Activated gamma-delta T cell treated with Interleukin-2 at 50 U/mL for 16 hours (primary cell): ENCODE measurements around the gene HGD.
"Not testable (repeated sequence)": the region's sequence is repeated elsewhere in the genome, so short reads cannot be mapped to it uniquely, and the experiment has no call there.

Source experiments
- DNase-seq: peaks from one replicate; pipeline ENCODE4 v3.0.0-alpha.2; 2020

Gene HGD

DNA sequence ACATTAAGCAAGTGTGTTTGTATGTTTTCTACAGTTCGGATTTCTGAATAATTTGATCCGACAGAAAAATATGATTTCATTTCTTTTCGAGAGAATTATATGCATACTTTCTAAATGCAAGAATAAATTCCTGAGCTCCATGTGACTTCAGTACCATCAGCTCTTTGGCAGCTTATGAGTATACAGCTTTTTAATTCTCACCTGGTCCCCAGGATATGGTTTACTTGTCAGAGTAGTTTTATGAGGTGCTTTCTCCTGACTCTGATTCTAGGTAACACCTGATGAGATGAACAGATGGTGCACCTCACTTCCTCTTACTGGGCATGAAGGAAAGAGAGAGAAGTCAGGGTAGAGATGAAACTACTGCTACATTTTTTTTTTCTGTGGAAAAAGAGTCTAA is 3.1 kb downstream of the HGD start:
- DNase-seq, result no peak

DNA sequence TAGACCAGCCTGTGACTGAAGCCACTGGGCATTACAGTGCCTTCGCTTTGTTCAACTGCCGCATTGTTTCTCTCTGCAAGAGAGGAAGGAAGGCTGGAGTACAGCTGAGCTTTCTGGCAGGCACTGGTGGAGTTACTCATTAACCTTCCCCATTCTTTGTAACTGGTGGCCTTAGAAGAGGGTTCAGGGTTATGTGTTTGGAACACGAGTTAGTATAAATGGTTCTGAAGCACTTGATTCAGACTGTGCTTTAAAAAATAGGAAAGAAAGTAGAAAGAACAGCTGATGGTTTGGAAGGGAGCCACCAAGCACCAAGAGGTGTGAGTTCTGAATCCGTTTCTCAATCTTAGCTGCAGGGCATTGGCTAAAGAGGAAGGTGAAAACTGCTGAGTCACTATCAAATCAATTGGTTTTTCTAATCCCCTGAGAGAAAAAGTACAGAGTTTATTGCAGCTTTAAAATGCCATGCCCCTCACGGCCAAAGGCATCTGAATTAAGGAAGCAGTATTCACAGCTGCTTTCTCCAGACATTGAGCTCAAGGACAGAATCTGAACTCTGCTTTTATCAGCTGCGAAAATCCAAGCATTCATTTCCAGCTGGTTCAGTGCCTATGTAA is 3.6 kb downstream of the HGD start:
- DNase-seq, result no peak

DNA sequence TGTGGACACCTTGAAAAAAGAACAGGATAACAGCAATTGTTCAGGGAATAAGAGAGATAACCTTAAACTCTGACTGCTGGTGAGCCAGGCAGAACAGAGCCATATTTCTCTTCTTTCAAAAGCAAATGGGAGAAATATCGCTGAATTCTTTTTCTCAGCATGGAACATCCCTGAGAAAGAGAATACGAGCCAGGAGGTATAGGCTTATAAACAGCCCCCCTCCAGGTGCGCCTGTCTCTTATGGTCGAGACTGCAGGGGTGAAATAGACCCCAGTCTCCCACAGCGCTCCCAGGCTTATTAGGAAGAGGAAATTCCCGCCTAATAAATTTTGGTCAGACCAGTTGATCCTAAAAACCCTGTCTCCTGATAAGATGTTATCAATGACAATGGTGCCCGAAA is 4.8 kb downstream of the HGD start:
- not testable (repeated sequence) for DNase-seq

DNA sequence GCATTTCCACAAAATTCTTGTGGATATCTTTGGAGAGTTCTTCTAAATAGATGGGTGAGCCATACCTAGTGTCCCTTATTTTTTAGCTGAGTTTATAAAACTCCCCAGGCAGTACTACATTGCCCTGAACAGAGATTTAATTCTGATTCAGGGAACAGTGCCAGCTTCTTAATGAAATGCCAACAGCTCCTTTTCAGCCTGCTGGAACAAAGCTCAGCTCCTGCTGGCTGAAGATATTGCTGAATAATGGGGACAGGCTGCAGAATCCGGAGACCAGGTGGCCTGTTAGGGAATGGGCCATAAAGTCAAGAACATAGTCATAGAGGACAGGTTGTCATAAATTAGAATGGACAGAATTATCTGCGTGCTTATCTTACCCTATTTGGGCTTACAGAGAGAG is 8.9 kb downstream of the HGD start:
- DNase-seq, result no peak

DNA sequence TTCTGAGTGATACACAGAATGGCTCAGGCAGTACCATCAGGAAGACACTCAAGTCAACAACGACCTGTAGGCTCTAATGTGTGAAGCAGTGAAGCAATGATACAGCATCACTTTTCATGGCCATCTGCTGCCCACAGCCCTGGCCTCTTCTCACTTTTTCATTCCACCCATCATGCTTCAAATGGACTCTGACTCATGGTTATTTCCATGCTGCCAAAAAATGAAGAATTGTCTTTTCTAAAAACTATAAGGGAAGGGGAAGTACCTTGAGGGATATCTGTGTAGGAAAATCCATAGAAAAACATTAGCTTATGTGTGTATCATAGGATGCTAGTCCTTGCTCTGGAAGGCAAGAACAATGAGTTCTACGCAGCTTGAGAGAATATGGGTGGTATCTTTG is 11.5 kb downstream of the HGD start:
- no peak for DNase-seq

DNA sequence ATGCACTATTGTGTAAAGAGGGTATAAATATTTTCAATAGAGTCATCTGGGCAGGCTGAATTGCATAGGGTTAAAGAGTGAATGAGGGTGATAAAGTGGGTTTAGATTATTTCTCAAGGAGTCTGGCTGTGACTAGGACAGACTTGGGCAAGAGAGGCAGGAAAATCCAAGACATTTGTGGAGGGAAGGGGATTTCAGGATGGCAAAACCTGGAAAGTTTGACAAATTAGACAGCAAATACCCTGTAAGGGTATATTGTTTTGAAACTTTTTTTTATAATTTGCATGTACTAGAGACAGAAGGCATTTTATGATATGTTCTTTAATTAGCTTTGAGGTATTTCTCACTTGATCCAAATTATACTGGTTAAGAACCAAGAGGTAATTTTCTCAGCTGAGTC is 17.1 kb downstream of the HGD start:
- no peak for DNase-seq

DNA sequence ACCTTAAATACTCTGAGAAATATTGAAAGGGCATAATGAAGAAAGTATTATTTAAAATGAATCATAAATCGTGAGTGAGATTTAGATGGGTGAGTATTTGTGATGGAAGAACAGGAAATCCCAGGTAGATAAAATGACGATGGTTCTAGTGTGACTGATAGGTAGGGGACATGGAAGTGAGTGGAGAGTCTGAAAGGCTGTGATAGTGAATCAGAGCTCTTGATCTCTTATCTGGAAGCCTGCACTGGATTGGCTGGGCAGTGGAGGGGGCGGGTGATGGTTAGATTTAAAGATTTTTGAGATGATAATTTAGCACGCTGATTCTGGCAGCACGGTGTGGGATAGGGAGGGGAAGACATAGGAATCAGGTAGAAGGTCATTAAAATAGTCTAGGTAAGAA is 20.1 kb downstream of the HGD start:
- DNase-seq, result no peak

DNA sequence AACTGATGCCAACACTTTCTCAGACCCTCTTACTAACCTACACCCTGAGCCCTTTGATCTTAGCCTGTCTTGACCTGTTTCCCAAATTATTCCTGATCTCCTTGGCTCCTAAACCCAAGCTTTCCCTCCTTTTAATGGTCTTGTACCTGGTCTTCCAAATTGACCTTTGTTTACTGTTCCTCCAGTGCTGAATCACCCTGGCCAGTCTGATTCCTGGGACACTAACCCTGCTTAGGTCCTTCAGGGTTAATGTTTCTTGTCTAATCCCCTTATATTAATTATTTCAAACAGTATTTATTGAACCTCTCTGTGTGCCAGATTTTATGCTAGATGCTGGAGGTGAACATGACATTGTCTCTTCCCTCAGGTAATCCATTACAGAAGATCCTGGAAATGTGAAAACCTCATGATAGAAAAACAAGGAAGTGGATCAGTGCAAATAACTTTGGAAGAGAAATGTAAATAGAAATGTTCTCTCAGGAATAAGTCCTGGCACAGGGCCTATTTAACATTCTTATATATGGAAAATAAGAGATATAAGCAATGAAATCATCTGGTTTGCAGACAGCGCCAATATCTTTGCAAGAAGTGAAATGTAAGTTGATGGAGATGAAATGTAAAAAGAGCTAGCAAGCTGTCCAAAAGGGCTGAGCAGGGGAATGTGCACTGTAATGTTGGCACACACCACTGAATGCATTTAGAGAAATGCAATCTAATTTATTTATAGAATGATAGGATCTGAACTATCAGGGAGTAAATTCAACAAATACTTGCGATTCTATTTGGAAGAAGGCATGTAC is 20.7 kb downstream of the HGD start:
- no peak for DNase-seq

DNA sequence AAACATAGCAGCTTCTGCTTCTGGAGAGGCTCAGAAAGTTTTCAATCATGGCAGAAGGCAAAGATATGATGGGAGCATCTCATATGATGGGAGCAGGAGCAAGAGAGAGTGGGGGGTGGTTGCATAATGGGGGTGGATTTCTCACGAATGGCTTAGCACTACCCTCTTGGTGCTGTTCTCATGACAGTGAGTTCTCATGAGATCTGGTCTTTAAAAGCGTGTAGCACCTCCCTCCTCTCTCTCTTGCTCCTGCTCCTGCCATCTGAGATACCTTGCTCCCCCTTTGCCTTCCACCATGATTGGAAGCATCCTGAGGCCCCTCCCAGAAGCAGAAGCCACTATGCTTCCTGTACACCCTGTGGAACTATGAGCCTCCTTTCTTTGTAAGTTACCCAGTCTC is 22.2 kb downstream of the HGD start:
- DNase-seq, result no peak

DNA sequence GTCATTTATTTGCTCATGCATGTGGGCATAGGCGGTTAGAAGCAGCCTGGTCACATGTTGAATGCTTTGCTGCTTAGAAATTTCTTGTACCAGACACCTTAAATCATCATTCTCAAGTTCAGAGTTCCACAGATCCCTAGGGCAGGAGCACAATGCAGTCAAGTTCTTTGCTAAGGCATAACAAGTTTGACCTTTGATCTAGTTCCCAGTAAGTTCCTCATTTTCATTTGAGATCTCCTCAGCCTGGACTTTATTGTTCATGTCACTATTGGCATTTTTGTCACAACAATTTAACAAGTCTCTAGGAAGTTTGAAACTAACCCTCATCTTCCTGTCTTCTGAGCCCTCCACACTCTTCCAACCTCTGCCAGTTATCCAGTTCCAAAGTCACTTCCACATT is 22.8 kb downstream of the HGD start:
- no peak for DNase-seq

DNA sequence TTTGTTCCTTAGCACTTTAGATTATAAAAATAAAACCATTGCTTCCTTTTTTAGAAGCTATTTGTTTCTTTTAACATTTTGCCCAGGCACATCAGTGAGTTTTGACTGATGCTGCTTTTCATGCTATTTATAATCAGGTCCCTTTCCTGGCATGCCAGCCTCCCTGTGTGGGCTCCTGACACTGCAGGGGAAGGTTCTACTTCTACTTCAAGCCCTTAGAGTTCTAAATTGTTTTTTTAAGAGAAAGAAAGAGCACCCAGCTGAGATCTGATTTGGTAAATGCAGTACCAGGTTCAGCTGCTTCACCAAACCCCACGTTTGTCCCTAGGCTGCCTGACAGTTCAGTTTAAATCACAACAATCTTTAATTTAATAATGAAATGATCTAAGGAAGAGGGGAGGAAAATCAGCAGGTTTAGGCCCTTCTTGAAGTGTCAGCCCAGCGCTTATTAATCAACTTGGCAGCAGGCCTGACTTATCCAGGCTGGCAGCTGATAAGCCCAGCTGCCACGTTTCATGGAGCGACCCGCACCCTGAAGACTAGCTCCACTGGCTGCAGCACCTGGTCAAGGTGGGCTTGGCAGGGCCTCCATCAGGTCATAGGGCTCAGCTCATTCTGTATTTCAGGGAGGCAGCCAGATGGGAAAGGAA is 29.0 kb downstream of the HGD start:
- no peak for DNase-seq

DNA sequence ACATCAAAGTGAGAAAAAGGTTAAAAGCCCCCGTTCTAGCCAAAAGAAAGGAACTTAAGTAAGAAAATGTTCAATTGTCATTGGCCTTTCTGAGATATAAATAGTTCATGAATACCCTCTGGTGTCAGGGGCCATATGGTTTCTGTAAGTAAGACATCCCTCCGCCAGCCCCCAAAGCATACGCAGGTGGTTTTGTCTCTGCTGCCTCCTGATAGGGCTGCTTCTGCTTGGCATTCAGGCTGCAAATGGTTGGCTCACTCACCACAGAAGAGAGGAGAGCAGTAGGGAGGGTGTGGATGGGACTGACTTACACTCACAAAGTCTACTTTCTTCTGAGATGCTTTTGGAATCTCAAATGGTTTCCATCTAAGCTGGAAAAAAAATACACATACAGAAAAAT is 29.8 kb downstream of the HGD start:
- DNase-seq, result no peak

DNA sequence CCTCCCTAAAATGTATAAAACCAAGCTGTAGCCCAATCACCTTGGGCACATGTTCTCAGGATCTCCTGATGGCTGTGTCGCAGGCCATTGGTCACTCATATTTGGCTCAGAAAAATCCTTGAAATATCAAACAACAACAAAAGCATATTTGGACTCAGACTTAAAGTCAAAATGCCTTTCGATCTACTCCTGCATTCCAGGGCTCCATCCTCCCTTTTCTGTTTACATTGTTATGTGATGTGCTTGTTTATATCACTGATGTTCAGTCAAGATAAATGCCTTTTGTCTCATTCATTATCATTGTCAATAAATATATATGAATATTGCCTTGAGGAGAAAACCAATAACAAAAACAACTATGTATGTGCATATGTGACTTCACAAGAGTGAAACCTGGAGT is 31.7 kb downstream of the HGD start:
- no peak for DNase-seq

DNA sequence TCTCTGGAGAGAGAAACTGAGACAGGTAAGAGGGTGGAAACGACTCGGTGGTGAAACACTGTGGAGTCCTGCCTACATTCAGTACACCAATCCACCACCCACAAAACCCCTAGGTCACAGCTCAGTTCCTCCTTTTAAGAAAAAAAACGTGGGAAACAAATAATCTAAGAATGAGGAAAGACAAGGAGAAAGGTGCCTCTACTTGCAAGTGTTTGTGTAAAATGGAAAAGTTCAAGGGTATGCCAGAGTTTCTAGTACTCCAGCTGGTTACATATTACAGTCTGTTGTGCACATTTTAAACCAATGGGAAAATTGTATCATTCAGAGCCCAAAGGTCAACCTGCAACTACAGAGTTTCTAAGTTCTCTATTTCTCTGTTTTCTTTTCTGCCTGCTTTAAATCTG is 32.2 kb downstream of the HGD start:
- DNase-seq, result no peak

DNA sequence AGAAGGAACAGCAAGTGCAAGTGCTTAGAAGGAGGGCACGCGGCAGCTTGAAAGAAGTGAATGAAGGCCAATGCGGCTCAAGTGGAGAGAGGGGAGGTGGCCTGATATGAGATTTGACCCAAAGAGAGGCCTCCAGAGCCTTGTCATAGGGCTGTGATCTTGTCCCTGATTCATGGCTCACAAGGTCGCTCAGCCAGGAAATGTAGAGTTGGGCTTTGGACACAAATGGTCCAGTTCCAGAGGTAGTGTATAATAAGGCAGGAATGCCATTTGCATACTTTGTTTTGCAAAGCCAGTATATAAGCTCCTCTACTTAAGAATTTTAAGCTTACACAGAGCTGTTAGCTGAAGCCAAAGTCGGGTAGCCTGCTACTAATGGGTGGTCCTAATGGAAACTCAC is 33.7 kb downstream of the HGD start:
- DNase-seq, result no peak

DNA sequence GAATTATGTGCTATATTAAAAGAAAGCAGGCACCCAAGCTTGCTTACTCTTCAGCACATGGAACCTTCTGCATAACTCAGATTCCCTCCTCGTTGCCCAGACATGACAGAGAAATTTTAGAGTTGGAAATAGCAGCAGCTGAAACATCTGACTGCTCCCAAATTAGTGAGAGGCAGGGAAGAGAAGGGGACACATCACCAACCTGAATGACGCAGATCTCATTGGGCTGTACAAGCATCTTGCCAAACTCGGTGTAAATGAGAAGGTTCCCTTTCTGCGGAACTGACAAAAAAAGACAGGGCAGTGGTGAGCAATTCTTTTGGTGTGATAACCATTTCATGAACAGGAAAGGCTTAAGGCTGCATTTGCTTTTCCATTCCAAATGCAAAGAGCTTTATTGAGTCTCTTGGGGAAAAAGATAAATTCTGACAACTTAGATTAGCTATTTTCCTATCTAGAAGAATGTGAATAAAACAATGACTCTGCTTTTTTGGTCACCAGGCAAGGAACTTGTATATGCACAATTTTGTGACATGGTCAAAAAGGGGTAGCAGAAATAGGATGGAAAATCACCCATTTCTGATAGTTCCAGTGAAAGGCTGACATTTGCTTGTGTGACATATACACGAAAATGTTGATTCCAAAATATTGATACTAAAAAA is 35.1 kb downstream of the HGD start:
- DNase-seq, result no peak

DNA sequence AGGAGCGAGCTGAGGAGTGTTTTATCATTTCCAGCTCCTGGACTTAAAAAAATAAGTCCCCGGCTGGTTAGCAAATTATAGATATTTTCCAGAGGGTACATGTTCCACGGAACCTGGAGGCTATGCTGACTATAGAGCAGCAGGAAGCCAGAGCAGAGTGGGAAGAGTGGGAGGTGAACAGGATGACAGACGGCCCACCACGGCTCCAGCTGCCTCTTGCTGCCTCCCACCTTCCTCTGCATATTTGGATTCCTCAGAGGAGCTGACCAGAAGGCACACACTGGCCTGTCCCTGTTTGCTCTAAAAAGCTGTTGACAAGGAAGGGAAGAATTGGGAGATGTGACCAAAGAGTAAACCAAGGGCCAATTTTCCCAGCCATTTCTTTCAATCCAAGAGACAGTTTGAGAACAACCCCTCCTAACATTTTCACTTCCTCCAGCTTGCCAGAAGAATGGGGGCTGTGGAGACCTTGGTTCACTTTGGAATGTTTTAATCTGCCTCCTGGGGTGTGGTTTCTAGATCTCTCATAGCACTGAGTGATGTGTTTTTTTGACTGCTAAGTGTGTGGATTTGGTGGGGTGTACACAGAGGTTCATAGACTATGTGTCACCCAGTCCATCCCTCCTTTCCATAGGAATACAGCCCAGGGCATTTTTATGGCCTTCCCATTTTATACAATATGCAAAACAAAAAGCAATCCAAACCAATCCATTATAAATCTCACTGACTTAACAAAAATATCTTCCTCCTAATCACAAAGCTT is 36.8 kb downstream of the HGD start:
- no peak for DNase-seq

DNA sequence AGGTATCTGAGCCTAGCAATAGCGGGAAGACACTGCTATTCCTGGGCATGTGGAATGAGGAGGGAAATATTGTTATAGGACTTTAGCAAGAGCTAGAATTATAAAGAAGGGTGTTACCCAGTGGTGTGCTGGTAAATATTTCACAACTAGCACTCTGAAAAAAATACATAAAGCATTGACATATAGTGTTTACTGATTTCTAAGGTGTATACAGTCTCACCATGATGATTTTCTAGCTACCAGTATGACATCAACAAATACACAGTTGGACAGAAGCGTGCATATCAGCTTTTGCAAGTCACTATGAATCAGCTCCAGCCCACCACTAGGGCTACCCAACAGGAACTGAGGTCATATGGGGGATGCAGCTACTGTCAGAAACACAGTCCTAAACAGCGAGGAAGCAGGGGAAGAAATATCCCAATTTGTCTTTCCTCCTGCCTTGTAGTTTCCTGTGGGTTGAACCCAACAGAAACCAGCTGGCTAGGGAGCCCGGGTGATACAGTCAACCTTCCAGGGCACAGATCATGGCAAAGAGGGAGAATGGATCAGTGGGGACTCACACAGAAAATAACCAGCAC is 39.6 kb downstream of the HGD start:
- DNase-seq, result no peak

DNA sequence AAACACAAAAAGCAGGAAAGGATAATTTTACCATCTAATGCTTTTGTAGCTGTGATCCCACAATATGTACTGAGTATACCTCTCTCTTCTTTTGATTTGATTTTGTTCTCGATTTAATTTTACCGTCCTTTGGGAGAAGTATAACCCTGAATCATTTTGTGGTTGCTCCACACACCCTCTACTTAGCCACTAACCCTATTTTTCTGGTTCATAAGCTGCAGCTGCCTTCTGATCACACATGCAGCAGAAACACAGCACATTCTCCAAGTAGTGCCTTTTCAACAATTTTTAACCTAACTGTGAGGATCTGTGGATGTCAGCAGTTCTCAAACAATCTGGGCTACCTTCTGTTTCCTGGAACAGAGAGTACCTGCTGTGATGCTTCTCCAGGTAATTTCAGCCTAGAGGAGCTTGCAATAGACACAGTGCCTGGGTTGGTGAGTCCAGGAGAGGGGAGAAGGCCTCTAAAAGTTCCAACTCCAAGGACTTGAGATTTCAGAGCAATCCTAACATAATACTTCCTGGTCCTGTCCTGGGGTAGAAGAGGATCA is 40.3 kb downstream of the HGD start:
- no peak for DNase-seq

DNA sequence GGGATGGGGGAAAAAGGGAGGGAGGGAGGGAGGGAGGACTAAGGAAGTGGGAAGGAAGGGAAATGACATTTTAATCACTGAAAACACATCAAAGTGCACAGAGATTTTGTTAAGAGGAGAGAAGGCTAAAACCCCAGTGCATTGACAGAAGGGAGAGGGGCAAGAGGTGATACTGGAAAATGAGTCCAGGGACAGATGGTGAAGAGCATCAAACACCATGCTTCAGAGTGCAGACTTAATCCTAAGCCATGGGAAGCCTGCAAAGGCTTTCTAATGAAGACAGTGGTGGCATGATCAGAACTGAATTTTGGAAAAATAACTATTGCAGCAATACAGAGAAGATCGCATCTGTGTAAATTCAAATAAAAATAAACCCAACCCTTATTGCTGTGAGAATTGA is 41.8 kb downstream of the HGD start:
- no peak for DNase-seq

DNA sequence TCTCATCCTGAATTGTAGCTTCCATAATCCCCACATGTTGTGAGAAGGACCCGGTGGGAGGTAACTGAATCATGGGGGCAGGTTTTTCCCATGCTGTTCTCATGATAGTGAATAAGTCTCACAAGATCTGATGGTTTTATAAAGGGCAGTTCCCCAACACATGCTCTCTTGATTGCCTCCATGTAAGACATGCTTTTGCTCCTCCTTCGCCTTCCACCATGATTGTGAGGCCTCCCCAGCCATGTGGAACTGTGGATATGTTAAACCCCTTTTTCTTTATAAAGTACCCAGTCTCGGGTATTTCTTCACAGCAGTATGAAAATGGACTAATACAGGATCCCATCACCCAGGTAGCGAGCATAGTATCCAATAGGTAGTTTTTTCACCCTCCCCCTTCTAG is 43.2 kb downstream of the HGD start:
- DNase-seq, result not testable (repeated sequence)

DNA sequence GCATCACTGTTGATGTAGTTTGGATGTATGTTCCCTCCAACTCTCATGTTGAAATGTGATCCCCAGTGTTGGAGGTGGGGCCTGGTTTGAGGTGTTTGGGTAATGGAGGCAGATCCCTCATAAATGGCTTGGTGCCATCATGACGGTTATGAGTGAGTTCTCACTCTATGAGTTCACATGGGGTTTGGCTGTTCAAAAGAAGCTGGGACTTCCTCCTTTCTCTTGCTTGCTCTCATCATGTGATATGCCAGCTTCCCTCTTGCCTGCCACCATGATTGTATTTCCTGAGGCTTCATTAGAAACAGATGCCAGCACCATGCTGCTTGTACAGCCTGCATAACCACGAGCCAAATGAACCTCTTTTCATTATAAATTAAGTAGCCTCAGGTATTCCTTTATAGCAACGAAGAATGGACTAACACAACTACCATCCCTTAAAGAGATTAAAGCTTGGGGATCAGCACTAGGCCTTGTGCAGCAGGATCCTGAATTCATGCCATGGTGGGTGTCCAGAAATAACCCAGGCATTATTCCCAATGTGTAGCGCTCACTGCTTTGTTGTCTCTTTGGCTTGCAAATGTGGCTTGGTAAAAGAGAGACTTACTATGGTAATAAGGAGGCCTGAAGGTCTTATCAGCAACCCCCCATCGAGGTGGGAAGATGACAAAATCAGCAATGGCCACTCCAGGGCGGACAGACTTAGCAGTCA is 44.0 kb downstream of the HGD start:
- no peak for DNase-seq
